Measurements from ENCODE around the gene LYPD6B.

LYPD6B gene

DNA sequence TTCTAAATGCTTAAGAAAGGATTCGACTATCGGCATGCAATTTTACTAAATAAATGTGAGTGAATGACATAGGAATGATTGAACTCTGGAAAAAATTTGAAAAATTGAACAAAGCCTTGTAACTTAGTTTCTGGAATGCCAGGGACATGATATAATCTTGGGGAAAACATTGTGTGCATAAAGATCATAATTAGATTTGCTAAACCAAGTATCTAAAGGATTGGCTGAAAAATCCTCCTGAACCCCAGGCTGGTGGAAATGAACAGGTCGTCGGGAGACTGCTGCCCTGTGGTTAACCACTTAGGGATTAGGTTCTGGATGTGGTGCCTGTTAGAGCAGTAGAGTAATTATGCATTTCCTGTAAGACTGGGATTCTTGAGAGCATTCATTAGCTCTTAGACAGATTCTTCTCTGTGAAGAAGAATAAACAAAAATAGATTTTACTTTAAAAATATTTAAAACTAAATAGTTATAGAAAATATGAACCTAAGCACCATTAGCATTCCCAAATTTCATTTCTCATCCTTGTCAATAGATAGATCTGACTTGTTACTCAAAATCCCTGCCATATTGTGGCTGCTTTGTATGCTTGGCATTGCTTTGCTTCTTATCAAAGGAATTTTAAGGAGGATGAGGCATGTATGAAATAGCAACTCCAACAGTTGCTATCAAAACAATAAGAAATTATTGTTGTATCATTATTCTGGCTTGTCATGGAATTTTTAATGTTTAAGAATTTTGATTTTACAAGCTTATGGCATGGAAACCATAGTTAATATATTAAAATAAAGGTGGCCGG is 55.9 kb downstream of the LYPD6B start:
- peak; percentile 22 for DNase-seq (ENCODE audit: low read depth)
- no peak overlapping the region for H3K4me3 ChIP-seq (ENCODE audit: low read depth, low read length)
- in situ Hi-C loops (cut with HindIII; ENCODE audit: low sequenced_read_pairs) = no loop called here
- no peak for TF ChIP-seq CTCF (IDR thresholded peaks at IDR 0.05; ENCODE audit: low read depth, low read length, missing control alignments)

- in situ Hi-C loops (cut with HindIII; ENCODE audit: low sequenced_read_pairs) = no loop called here
- DNase-seq (ENCODE audit: low read depth) = peak; percentile 32
- no peak for TF ChIP-seq CTCF (IDR thresholded peaks at IDR 0.05; ENCODE audit: low read depth, low read length, missing control alignments)
Observed at GRCh38 chr2:149098701-149099100, 60.2 kb downstream of the LYPD6B start.

DNA sequence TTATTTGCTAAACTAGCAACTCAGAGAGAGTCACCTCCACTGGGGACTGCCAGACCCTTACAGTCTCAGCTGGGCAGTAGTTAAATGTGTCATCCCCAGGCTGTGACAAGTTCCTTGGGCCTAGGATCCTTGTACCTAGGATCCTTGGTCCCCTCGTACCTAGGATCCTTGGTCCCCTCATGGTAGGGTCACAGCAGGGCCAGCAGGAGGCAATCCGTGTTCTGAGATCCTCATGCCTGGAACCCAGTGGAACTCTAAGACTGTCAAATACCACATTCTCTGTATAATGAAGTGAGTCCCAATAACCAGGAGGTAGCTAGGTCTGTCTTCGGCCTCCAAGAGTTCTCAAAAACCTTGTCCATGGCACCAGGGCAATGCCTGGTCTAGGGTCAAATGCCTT is 60.8 kb downstream of the LYPD6B start:
- no peak for DNase-seq (ENCODE audit: low read depth)
- in situ Hi-C loops (cut with HindIII; ENCODE audit: low sequenced_read_pairs) = no loop called here
- no peak for TF ChIP-seq CTCF (IDR thresholded peaks at IDR 0.05; ENCODE audit: low read depth, low read length, missing control alignments)
- H3K4me3 ChIP-seq (ENCODE audit: low read depth, low read length) = no peak overlapping the region

More at GRCh38 chr2:149098701-149099100, 60.2 kb downstream of the LYPD6B start:
- H3K4me3 ChIP-seq (ENCODE audit: low read depth, low read length) = no peak overlapping the region

DNA sequence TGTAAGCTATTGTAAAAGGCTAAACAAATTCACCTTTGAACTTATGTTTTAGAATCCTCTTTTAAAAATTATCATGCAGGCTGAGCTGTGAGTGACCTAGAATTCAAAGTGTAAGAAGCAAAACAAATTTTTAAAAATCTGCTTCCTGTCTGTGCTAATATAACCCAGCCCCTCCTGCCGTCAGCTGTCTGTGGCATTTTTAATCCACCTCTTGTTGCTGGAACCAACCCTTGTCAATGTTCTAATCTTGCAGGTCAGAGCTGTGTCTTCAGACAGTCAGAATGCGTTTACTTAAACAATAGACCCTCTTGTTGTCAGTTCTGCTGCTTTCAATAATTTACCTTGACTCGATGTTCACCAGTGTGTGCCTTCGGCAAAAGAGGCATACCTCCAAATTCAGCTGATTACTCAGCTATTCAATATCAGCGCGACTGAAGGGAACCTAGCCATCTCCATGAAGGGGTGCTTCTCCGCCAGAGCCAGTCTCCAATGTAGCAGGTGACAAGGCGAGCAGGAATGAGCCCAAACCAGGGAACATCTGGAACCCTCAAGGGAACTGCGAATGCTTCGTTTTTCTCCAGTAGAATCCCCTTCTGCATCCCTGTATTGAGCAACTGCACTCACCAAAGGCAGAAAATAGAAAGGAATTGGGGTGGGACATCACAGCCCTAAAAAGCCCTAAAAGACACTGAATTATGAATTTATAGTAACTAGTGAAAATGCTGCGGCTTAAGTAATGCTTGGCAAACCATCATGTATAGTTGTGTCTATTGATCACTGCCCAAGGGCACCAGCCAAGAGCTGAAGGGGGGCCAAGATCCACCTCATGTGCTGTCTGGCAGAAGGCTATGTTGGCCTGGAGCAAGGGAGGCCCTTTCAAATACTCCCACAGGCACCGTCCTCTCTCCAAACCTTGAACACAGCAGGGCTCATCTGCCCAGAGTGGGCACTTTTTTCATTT is 62.5 kb downstream of the LYPD6B start:
- in situ Hi-C loops (cut with HindIII; ENCODE audit: low sequenced_read_pairs) = no loop called here
- no peak overlapping the region for H3K4me3 ChIP-seq (ENCODE audit: low read depth, low read length)
- no peak for DNase-seq (ENCODE audit: low read depth)
- TF ChIP-seq CTCF (IDR thresholded peaks at IDR 0.05; ENCODE audit: low read depth, low read length, missing control alignments) = no peak

GRCh38 chr2:149101818-149102217 is 63.3 kb downstream of the LYPD6B start:
- in situ Hi-C loops (cut with HindIII; ENCODE audit: low sequenced_read_pairs) = no loop called here
- no peak for DNase-seq (ENCODE audit: low read depth)
- no peak overlapping the region for H3K4me3 ChIP-seq (ENCODE audit: low read depth, low read length)
- TF ChIP-seq CTCF (IDR thresholded peaks at IDR 0.05; ENCODE audit: low read depth, low read length, missing control alignments) = no peak

DNA sequence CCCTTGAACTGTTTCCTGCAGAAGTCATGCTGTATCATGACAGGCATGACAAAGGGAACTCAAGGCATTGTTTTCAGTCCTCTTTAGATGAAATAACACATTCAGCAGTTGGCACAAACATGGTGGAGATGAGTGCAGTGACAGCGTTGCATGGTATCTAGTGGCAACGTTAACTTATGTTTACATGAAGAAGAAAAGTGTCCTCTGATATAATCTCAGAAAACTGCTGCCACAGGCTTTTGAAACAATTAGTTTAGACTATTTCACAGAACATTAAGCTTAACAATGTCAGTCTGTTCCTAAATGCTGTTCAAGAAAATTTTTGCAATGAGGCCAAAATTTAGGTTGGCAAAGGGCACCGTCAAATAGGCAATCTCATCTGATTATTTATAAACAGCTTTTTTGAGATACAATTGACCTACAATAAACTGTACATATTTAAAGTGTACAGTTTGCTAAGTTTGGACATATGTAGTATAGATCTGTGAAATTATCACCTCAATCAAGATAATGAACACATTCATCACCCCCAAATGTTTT is 64.7 kb downstream of the LYPD6B start:
- no peak for TF ChIP-seq CTCF (IDR thresholded peaks at IDR 0.05; ENCODE audit: low read depth, low read length, missing control alignments)
- DNase-seq (ENCODE audit: low read depth) = no peak
- in situ Hi-C loops (cut with HindIII; ENCODE audit: low sequenced_read_pairs) = no loop called here
- H3K4me3 ChIP-seq (ENCODE audit: low read depth, low read length) = no peak overlapping the region
